ENCODE measurements around the gene RAPGEF2.

RAPGEF2 gene

DNA sequence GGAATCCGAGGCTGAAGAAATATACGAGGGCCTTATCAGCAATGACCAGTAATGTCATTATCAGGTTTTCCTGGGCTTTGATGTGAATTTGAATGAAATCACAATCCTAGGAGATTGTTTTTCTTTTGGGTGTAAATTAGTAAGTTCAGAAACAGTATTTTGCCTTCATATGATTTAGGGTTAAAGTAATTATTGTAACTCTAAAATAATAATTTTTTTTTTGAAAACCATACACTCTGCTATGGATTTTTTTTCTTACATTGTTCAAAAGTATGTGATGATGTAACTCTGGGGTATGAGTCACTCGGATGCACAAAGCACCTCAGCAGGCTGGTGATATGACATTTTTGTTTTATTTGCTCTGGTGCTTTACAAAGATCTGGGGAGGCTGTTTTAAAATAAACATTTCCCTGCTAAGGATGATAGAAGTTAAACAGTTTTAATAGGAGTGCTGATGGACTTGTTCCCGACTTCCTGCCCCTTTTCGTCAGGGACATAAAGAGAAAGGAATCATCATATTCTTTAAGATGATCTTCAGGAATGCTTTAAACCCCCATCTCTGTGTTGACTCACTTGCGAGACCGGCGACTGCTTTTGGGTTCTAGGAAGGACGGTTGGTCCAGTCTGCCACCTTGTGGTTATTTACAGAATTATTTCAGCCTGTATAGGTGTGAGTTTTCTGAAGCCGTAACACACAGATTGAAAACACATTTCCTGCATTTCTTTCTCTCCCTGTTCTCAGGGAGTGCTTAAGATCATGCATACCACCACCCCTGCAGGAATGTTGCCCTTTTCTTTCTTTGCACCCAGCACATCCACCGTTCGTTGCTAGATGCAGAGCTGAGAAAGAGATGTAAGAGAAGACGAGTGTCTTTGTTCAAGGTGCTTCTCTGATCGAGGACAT lies 72.5 kb downstream of the RAPGEF2 start:
- Histone ChIP-seq H3K27ac (ENCODE audit: low read depth, low read length) (no peak overlapping the region), H3K4me2 (ENCODE audit: low read length) (peak overlapping the region; percentile 43), H3K9me3 (ENCODE audit: control insufficient read depth, insufficient read depth, low read length) (no peaks in the 10 kb centered on the region), H4K20me1 (ENCODE audit: control insufficient read depth, insufficient read depth, low read depth, low read length) (peaks cover 64% of the 10 kb centered on the region), H3K79me2 (ENCODE audit: control insufficient read depth, low read length) (peaks cover 78% of the 10 kb centered on the region), H3F3A (ENCODE audit: control insufficient read depth, insufficient read depth) (peaks cover 18% of the 10 kb centered on the region), H3K27me3 (ENCODE audit: control insufficient read depth, low read length) (peaks cover 42% of the 10 kb centered on the region), H3K36me3 (ENCODE audit: control insufficient read depth, low read length) (no peaks in the 10 kb centered on the region), H3K4me3 (ENCODE audit: low read length) (no peak overlapping the region), H3K4me1 (ENCODE audit: control insufficient read depth, low read length) (peaks cover 94% of the 10 kb centered on the region), H3K9me2 (replicated peaks; ENCODE audit: control insufficient read depth, low read length) (no peaks in the 10 kb centered on the region)
- TF ChIP-seq EZH2phosphoT487 (IDR thresholded peaks at IDR 0.05; ENCODE audit: borderline replicate concordance, low read length), result no peak
- TF ChIP-seq, protein P1, sequence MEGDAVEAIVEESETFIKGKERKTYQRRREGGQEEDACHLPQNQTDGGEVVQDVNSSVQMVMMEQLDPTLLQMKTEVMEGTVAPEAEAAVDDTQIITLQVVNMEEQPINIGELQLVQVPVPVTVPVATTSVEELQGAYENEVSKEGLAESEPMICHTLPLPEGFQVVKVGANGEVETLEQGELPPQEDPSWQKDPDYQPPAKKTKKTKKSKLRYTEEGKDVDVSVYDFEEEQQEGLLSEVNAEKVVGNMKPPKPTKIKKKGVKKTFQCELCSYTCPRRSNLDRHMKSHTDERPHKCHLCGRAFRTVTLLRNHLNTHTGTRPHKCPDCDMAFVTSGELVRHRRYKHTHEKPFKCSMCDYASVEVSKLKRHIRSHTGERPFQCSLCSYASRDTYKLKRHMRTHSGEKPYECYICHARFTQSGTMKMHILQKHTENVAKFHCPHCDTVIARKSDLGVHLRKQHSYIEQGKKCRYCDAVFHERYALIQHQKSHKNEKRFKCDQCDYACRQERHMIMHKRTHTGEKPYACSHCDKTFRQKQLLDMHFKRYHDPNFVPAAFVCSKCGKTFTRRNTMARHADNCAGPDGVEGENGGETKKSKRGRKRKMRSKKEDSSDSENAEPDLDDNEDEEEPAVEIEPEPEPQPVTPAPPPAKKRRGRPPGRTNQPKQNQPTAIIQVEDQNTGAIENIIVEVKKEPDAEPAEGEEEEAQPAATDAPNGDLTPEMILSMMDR (IDR thresholded peaks at IDR 0.05; ENCODE audit: low read depth, low read length, poor library complexity, severe bottlenecking), result peak; percentile 87

- Histone ChIP-seq H3K27me3 (ENCODE audit: control insufficient read depth, low read length) (peaks cover 38% of the 10 kb centered on the region), H3K4me3 (ENCODE audit: low read length) (no peak overlapping the region), H3F3A (ENCODE audit: control insufficient read depth, insufficient read depth) (peaks cover 12% of the 10 kb centered on the region), H3K36me3 (ENCODE audit: control insufficient read depth, low read length) (no peaks in the 10 kb centered on the region), H3K4me2 (ENCODE audit: low read length) (peak overlapping the region; percentile 43), H3K27ac (ENCODE audit: low read depth, low read length) (no peak overlapping the region), H3K9me3 (ENCODE audit: control insufficient read depth, insufficient read depth, low read length) (no peaks in the 10 kb centered on the region), H3K79me2 (ENCODE audit: control insufficient read depth, low read length) (peaks cover 74% of the 10 kb centered on the region), H3K4me1 (ENCODE audit: control insufficient read depth, low read length) (peaks cover 89% of the 10 kb centered on the region), H3K9me2 (replicated peaks; ENCODE audit: control insufficient read depth, low read length) (no peaks in the 10 kb centered on the region), H4K20me1 (ENCODE audit: control insufficient read depth, insufficient read depth, low read depth, low read length) (peaks cover 60% of the 10 kb centered on the region)
- no peak for TF ChIP-seq EZH2phosphoT487 (IDR thresholded peaks at IDR 0.05; ENCODE audit: borderline replicate concordance, low read length)
- TF ChIP-seq, protein P1 (IDR thresholded peaks at IDR 0.05; ENCODE audit: low read depth, low read length, poor library complexity, severe bottlenecking), result no peak
These were observed 73.1 kb downstream of the RAPGEF2 start for GRCh38 chr4:159175989-159176375.

- Histone ChIP-seq H3K4me1 (ENCODE audit: control insufficient read depth, low read length) (peaks cover 73% of the 10 kb centered on the region), H3K27me3 (ENCODE audit: control insufficient read depth, low read length) (peaks cover 34% of the 10 kb centered on the region), H3K27ac (ENCODE audit: low read depth, low read length) (no peak overlapping the region), H3K36me3 (ENCODE audit: control insufficient read depth, low read length) (no peaks in the 10 kb centered on the region), H3K9me3 (ENCODE audit: control insufficient read depth, insufficient read depth, low read length) (no peaks in the 10 kb centered on the region), H3K4me3 (ENCODE audit: low read length) (peak overlapping the region; percentile 62), H3K9me2 (replicated peaks; ENCODE audit: control insufficient read depth, low read length) (no peaks in the 10 kb centered on the region), H3K79me2 (ENCODE audit: control insufficient read depth, low read length) (peaks cover 61% of the 10 kb centered on the region), H4K20me1 (ENCODE audit: control insufficient read depth, insufficient read depth, low read depth, low read length) (peaks cover 52% of the 10 kb centered on the region), H3K4me2 (ENCODE audit: low read length) (peak overlapping the region; percentile 80), H3F3A (ENCODE audit: control insufficient read depth, insufficient read depth) (peaks cover 10% of the 10 kb centered on the region)
- TF ChIP-seq EZH2phosphoT487 (IDR thresholded peaks at IDR 0.05; ENCODE audit: borderline replicate concordance, low read length), result no peak
- TF ChIP-seq, protein P1 (IDR thresholded peaks at IDR 0.05; ENCODE audit: low read depth, low read length, poor library complexity, severe bottlenecking), result no peak
These were observed 74.6 kb downstream of the RAPGEF2 start for GRCh38 chr4:159177265-159178150.
